CD4-positive, alpha-beta T cell treated with Interleukin-15 for 1 hour (primary cell): Measurements from ENCODE around the gene ENOPH1.
"Not testable (repeated sequence)": the region's sequence is repeated elsewhere in the genome, so short reads cannot be mapped to it uniquely, and the experiment has no call there.

Source experiments
- DNase-seq: peaks from one replicate; pipeline ENCODE4 v3.0.0-alpha.2; 2020

The ENOPH1 gene

GRCh38 chr4:82473621-82474164 is 43.3 kb downstream of the ENOPH1 start:
- no peak for DNase-seq

DNA sequence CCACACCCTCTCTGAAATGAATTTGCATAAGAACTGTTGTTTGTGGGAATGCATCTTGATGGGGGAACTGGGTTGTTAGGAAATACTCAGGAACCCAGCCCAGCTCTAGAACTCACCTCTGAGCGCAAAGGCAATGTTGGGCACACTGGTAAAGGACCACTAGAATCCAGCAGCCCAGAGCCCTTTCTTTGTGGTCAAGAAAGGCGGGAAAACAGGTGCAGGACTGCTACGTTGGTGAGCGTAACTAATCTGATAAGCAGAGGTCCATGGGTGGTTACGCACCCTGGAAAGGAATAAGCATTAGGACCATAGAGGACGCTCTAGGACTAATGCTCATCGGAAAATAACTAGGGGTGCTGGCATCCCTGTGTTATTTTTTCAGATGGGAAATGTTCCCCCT is 45.5 kb downstream of the ENOPH1 start:
- DNase-seq = not testable (repeated sequence)

DNA sequence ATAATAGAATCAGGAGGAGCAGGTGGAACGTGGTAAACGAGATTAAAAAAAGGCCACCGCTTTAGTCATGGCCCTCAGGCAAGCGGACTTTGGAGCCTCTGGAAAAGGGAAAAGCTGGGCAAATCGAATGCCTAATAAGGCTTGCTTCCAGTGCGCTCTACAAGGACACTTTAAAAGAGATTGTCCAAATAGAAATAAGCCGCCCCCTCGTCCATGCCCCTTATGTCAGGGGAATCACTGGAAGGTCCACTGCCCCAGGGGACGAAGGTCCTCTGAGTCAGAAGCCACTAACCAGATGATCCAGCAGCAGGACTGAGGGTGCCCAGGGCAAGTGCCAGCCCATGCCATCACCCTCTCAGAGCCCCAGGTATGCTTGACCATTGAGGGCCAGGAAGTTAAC is 47.1 kb downstream of the ENOPH1 start:
- not testable (repeated sequence) for DNase-seq

GRCh38 chr4:82479562-82479961 is 49.2 kb downstream of the ENOPH1 start:
- no peak for DNase-seq

DNA sequence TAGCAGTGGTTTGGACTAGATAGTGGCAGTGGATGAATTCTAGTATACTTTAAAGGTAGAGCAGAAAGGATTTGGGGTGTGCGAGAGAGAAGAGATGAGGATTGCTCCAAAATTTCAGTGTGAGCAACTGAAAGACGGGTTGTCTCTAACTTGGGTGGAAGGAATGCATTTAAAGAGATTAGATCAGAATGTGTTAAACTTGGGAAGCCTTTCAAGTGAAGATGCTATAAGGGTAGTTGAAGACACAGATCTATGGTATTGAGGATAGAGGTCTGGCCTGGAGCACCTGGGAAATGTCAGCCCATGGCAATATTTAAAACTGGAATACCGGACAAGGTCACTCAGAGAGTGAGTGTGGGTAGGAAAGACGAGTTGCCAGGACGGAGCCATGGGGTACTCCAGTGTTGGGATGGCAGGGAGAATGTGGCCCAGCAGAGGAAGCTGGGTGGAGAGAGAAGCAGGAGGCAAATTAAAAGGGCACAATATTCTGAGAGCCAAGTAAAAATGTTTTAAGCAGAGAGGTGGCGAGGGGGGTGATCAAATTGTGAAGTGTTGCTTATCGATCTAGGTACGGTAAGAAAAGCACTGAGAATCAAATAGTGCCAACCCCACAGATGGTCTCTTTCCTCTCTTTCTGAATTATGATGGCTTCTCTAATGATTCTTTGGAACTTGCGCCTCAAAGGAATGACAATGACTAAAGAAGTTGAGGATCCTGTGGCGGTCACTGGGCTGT is 50.5 kb downstream of the ENOPH1 start:
- DNase-seq = no peak

- no peak for DNase-seq
These were observed 51.1 kb downstream of the ENOPH1 start for GRCh38 chr4:82481506-82481840.

GRCh38 chr4:82482387-82482786 is 52.0 kb downstream of the ENOPH1 start:
- DNase-seq = no peak

DNA sequence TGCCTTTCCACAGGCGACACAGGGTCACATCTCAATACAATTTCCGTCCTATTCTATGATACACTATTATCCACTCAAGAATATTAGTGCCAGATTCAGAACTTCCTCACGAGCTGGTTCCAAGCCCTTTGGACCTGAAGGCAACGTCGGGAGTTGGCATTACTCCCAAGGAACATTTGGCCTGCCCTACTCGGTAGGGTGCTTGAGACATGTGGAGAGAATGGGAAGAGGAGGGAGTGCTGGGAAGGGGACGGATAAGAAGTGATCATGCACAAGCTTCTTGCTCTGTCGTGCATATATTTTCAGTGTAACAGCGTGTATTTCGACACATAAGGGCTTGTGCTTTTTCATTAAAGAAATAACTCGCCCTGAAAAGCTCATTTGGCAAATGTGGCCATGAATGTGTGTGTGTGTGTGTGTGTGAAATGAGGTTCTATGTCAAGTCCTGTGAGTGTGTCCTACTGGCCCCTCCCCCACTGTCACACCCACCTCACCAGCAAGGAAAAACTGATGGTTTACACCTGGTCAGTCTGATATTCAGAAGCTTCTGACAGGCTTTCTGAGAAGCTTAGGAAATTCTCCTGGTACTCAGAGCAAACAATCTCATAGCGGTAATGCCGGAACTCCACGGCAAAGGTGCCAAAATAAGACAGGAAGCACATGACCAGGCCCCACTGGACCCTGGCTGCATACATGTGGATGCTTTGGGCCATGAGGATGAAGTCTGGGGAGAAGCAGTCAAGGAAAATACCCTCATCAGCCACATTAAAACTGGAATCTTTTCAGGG is 54.8 kb downstream of the ENOPH1 start:
- DNase-seq = no peak

GRCh38 chr4:82489076-82489475 is 58.7 kb downstream of the ENOPH1 start:
- DNase-seq = no peak

GRCh38 chr4:82489987-82490386 is 59.6 kb downstream of the ENOPH1 start:
- DNase-seq = no peak

GRCh38 chr4:82491251-82491960 is 61.0 kb downstream of the ENOPH1 start:
- no peak for DNase-seq

GRCh38 chr4:82493721-82494425 is 63.5 kb downstream of the ENOPH1 start:
- DNase-seq = no peak

- DNase-seq = no peak
These were observed 65.3 kb downstream of the ENOPH1 start for GRCh38 chr4:82495666-82496065.

DNA sequence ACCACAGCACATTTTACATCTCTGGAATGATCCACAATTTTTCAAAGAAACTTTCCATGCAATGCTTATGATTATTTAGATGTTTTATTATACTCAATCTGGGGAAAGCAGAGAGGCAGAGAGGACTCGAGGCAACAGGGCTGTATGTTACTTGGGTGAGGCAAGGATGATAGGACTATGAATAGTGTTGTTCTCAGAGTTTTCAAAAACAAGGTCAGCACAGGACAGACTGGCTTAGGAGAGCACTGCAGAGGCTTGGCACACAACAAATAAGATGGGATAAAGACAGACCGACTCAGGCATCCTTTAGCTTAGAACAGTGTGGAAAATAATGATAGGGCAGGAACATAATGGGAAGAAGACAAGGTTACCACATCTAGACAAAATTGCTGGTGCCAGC is 66.0 kb downstream of the ENOPH1 start:
- no peak for DNase-seq

- DNase-seq = no peak
These were observed 69.5 kb downstream of the ENOPH1 start for GRCh38 chr4:82499738-82500434.

DNA sequence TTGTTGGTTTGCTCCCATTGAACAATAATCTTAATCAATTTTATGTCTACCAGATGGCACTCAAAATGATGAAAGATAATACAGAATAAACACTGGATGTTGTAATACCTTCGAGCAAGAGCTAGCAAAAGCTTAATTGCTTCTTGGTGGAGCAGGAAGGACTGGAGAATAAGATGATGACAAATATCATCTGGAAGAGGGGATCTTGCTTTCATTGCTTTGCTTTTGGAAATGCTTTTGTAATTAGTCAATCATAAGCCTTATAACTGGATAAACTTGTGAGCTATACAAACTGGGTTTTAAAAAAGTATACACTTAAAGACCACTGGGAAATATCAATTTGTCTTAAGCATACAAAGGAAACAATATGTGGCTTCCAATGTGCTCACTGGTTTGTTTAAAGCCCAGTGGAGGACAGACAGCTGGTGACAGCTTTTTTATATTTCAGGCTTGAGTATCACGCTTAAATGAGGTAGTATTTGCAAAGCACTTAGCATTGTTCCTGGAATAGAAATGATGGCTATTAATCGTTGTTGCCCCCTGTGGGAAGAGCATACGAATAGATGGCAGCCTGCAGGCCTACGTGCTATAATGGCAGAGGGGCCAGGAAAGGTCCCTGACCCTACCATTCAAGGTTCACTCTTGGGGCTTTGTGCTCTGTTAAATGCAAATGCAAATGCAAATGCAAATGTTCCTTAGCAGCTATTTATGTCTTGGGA is 70.2 kb downstream of the ENOPH1 start:
- no peak for DNase-seq

DNA sequence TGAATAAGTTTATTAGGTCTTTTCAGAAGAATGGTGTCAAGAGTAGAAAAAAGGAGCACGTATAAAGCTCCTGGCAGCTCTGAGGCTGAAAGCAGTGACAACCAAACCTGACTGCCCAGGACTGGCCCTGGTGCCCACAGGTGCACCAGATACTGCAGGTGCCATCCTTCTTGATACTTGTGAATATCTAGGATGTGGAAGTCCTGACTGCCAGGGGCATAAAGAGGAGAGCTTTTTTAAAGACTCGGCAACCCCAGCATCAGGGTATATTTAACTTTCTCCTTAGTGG is 70.7 kb downstream of the ENOPH1 start:
- no peak for DNase-seq

DNA sequence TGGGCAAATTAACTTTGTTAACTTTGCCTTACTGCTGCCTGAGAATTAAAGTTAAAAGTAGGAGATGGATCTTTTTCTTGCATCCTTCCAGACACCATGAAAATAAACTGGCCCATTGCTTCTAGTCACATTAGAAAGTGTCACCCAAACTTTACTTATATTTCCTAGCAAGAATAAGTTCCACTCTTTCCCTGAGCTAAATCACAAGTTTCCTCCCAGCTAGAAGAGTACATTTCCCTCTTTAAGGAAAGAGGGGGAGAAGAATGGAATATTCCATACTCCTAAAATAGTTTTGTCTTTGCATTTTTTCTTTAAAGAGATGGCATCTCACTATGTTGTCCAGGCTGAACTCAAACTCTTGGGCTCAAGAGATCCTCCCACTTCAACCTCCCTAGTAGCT is 77.6 kb downstream of the ENOPH1 start:
- no peak for DNase-seq

DNA sequence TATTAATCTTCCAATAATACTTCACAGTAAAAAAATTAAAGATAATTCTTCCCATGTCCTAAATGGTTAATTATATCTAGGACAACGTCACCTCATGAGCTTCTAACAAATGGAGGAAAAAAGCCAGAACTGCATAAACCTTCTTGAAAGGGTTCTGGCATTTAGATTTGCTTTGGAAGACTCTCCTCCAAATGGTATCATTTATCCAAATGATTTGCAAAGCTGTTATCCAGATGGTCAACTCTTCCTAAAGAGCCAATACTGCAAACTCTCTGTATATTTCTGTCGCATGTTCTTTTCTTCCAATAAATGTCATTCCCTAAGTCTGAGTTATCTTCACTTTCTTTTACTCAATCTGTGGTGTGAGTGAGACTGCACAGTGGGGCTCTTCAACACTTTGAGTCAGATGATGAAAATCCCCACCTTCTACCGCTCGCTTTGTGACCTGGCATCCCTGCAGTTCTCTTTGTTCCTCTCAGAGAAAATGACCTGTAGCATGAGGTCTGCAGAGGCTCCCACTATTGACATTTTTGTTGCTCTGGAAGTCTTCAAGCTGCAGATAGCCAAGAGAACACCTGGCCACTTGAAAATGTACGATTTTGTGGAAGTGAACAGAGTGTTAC is 78.5 kb downstream of the ENOPH1 start:
- no peak for DNase-seq

DNA sequence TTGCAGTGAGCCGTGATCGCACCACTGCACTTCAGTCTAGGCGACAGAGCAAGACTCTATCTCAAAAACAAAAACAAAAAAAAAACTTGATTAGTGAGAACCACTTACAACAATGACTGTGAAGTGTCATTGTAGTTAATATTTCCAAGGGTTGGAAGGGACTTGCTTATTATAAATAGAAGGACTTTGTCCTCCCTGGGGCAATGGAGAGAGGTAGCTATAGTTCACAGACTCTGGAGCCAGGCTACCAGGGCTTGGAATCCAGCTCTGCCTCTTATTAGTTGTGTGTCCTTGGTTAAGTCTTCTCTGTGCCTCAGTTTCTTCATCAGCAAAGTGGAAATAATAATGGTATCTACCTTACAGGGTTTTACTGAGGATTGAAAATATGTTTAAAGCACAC is 79.8 kb downstream of the ENOPH1 start:
- DNase-seq = no peak
